ENCODE results near the gene DHX57. TPM values are rescaled to one million over a fixed set of nuclear protein-coding genes. Genes with fewer than 3 reads are reported as not detected.

The DHX57 gene
- total RNA-seq, 2 donors from 2014 or later = 13.8 to 20.0 TPM

- ATAC-seq (peak; percentile 27), DNase-seq (peak; percentile 33 to 36 (median 33))
- Mint-ChIP-seq H3K27ac (peak overlapping the region; percentile 98), H3K4me1 (peaks cover 55% of the 10 kb centered on the region), H3K27me3 (peaks cover 5% of the 10 kb centered on the region), H3K36me3 (ENCODE audit: low read depth) (peaks cover 14% of the 10 kb centered on the region), H3K4me3 (peak overlapping the region; percentile 95)
- peaks cover 5% of the 10 kb centered on the region for H3K9me3 ChIP-seq (ENCODE audit: control insufficient read depth, low read length, poor library complexity, severe bottlenecking)
These were observed 125.5 kb downstream of the DHX57 start for GRCh38 chr2:38750011-38750890.

GRCh38 chr2:38748943-38749804 lies 126.6 kb downstream of the DHX57 start:
- Mint-ChIP-seq H3K36me3 (ENCODE audit: low read depth) (peaks cover 14% of the 10 kb centered on the region), H3K27ac (peak overlapping the region; percentile 98), H3K4me1 (peaks cover 64% of the 10 kb centered on the region), H3K4me3 (peak overlapping the region; percentile 95), H3K27me3 (peaks cover 5% of the 10 kb centered on the region)
- no peak for DNase-seq
- ATAC-seq = no peak
- H3K9me3 ChIP-seq (ENCODE audit: control insufficient read depth, low read length, poor library complexity, severe bottlenecking) = peaks cover 5% of the 10 kb centered on the region

GRCh38 chr2:38748391-38748790 lies 127.3 kb downstream of the DHX57 start:
- peaks cover 14% of the 10 kb centered on the region for H3K36me3 Mint-ChIP-seq (ENCODE audit: low read depth)
- DNase-seq (no peak), ATAC-seq (no peak)
- H3K27me3 Mint-ChIP-seq = peaks cover 5% of the 10 kb centered on the region
- peaks cover 64% of the 10 kb centered on the region for H3K4me1 Mint-ChIP-seq
- H3K9me3 ChIP-seq (ENCODE audit: control insufficient read depth, low read length, poor library complexity, severe bottlenecking) = peaks cover 5% of the 10 kb centered on the region
- peak overlapping the region; percentile 98 for H3K27ac Mint-ChIP-seq
- peak overlapping the region; percentile 95 for H3K4me3 Mint-ChIP-seq

GRCh38 chr2:38747819-38748218 lies 127.9 kb downstream of the DHX57 start:
- peaks cover 5% of the 10 kb centered on the region for H3K27me3 Mint-ChIP-seq
- peaks cover 64% of the 10 kb centered on the region for H3K4me1 Mint-ChIP-seq
- no peak for DNase-seq
- H3K9me3 ChIP-seq (ENCODE audit: control insufficient read depth, low read length, poor library complexity, severe bottlenecking) = peaks cover 5% of the 10 kb centered on the region
- ATAC-seq = no peak
- peak overlapping the region; percentile 98 for H3K27ac Mint-ChIP-seq
- H3K36me3 Mint-ChIP-seq (ENCODE audit: low read depth) = peaks cover 14% of the 10 kb centered on the region
- peak overlapping the region; percentile 95 for H3K4me3 Mint-ChIP-seq

Other genes starting within 250 kb of the DHX57 start
- 10 to 100 TPM; 18.5 to 28.3 TPM for gene GALM, start 209.8 kb downstream of the DHX57 start, total RNA-seq
- 100 to 1,000 TPM; 558 to 772 TPM for gene SRSF7, start 124.6 kb downstream of the DHX57 start, total RNA-seq
- gene GEMIN6, start 97.7 kb downstream of the DHX57 start, total RNA-seq = 1 to 10 TPM; 3.2 to 4.3 TPM
- 1 to 10 TPM; 1.4 to 2.7 TPM for gene MORN2, start within 50 bp of the DHX57 start, total RNA-seq
- not detected for gene ARHGEF33, start 13.9 kb upstream of the DHX57 start, total RNA-seq
- gene SOS1, start 245.1 kb upstream of the DHX57 start, total RNA-seq = 10 to 100 TPM; 65.2 to 95.5 TPM